ENCODE data around the gene INSIG2.

INSIG2 gene

GRCh38 chr2:118112771-118113334 is 24.6 kb downstream of the INSIG2 start:
- Histone ChIP-seq H3K27me3 (ENCODE audit: control insufficient read depth, insufficient read depth, low read length) (no peaks in the 10 kb centered on the region), H3K4me3 (ENCODE audit: low read length) (no peak overlapping the region), H3K9me3 (ENCODE audit: control insufficient read depth, low read length) (no peaks in the 10 kb centered on the region), H3K4me1 (ENCODE audit: control insufficient read depth, insufficient read depth, low read length) (peaks cover 6% of the 10 kb centered on the region), H3K36me3 (ENCODE audit: control insufficient read depth, insufficient read depth, low read length) (no peaks in the 10 kb centered on the region), H3K9ac (ENCODE audit: low read length) (no peak overlapping the region)

GRCh38 chr2:118114863-118115262 is 26.6 kb downstream of the INSIG2 start:
- H3K4me3 ChIP-seq (ENCODE audit: low read length) = no peak overlapping the region
- no peak overlapping the region for H3K9ac ChIP-seq (ENCODE audit: low read length)
- no peaks in the 10 kb centered on the region for H3K36me3 ChIP-seq (ENCODE audit: control insufficient read depth, insufficient read depth, low read length)
- no peaks in the 10 kb centered on the region for H3K9me3 ChIP-seq (ENCODE audit: control insufficient read depth, low read length)
- no peaks in the 10 kb centered on the region for H3K27me3 ChIP-seq (ENCODE audit: control insufficient read depth, insufficient read depth, low read length)
- peaks cover 6% of the 10 kb centered on the region for H3K4me1 ChIP-seq (ENCODE audit: control insufficient read depth, insufficient read depth, low read length)

DNA sequence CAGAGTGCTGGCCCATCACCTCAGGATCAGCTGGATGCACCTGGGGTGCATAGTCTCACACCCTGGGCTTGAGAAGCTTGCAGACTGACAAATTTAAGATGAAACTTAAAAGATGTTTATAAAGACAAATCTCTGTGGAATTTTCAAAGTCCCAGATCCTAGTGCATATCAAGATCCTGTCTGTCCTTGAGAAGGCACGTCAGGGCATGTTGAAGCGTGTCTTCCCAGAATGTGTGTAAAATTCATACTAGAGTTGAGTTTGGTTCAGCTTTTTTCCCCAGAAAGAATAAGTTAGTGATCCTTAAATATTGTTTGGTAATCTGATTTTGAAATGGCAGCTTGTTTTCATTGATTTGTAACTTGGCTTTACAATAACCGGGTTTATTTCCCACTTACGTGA is 27.5 kb downstream of the INSIG2 start:
- Histone ChIP-seq H3K36me3 (ENCODE audit: control insufficient read depth, insufficient read depth, low read length) (no peaks in the 10 kb centered on the region), H3K4me3 (ENCODE audit: low read length) (no peak overlapping the region), H3K9ac (ENCODE audit: low read length) (no peak overlapping the region), H3K4me1 (ENCODE audit: control insufficient read depth, insufficient read depth, low read length) (peaks cover 6% of the 10 kb centered on the region), H3K27me3 (ENCODE audit: control insufficient read depth, insufficient read depth, low read length) (no peaks in the 10 kb centered on the region), H3K9me3 (ENCODE audit: control insufficient read depth, low read length) (no peaks in the 10 kb centered on the region)

GRCh38 chr2:118118479-118118878 is 30.2 kb downstream of the INSIG2 start:
- Histone ChIP-seq H3K9ac (ENCODE audit: low read length) (no peak overlapping the region), H3K4me3 (ENCODE audit: low read length) (no peak overlapping the region), H3K36me3 (ENCODE audit: control insufficient read depth, insufficient read depth, low read length) (no peaks in the 10 kb centered on the region), H3K27me3 (ENCODE audit: control insufficient read depth, insufficient read depth, low read length) (no peaks in the 10 kb centered on the region), H3K9me3 (ENCODE audit: control insufficient read depth, low read length) (no peaks in the 10 kb centered on the region), H3K4me1 (ENCODE audit: control insufficient read depth, insufficient read depth, low read length) (peaks cover 9% of the 10 kb centered on the region)

GRCh38 chr2:118119158-118119727 is 31.0 kb downstream of the INSIG2 start:
- Histone ChIP-seq H3K4me1 (ENCODE audit: control insufficient read depth, insufficient read depth, low read length) (peaks cover 11% of the 10 kb centered on the region), H3K27me3 (ENCODE audit: control insufficient read depth, insufficient read depth, low read length) (no peaks in the 10 kb centered on the region), H3K9me3 (ENCODE audit: control insufficient read depth, low read length) (no peaks in the 10 kb centered on the region), H3K4me3 (ENCODE audit: low read length) (no peak overlapping the region), H3K36me3 (ENCODE audit: control insufficient read depth, insufficient read depth, low read length) (no peaks in the 10 kb centered on the region), H3K9ac (ENCODE audit: low read length) (no peak overlapping the region)

DNA sequence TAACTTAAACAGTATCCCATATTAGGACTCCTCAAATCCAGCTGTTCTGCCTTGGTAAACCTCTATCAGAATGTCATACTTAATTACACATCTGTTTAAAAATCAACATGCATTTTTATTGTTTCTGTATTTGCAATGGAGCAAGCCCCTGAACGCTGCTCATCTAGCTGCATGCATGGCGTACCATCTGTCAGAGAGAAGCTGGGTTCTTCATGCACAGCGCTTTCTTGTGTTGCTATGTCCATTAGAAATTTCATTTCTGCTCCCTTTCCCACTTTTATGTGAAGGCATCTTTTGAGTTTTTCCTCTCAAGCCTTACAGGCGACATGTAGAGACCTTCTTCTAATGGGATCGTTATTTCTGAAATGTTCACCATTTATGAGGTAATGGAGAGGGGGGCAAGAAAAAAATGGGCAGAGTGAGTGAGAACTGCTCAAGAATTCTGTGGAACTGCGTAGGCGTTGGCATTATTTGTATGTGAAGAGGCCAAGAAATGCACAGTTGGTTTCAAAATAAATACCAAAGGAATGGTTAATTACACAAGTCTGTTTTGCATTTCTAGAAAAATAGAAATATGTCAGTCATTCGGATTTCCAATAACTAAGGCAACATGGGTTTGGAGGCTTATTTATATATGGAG is 31.6 kb downstream of the INSIG2 start:
- H3K9me3 ChIP-seq (ENCODE audit: control insufficient read depth, low read length) = no peaks in the 10 kb centered on the region
- no peak overlapping the region for H3K9ac ChIP-seq (ENCODE audit: low read length)
- peaks cover 11% of the 10 kb centered on the region for H3K4me1 ChIP-seq (ENCODE audit: control insufficient read depth, insufficient read depth, low read length)
- H3K4me3 ChIP-seq (ENCODE audit: low read length) = no peak overlapping the region
- no peaks in the 10 kb centered on the region for H3K27me3 ChIP-seq (ENCODE audit: control insufficient read depth, insufficient read depth, low read length)
- no peaks in the 10 kb centered on the region for H3K36me3 ChIP-seq (ENCODE audit: control insufficient read depth, insufficient read depth, low read length)

DNA sequence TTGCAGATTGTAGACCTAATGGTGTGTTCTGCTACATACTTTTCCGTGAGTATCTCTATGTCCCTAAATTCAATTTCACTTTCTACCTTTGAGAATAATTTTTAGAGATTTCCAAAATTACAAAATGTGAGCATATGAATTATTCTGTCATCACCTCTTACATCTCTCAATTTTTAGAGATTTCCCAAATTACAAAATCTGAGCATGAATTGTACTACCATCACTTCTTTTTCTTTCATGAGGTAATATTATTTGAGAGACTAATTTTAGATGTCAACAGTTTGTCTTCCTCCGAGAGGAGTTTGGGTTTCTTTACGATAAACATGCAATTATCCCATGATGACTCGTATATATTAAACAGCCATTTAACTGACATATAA is 32.1 kb downstream of the INSIG2 start:
- Histone ChIP-seq H3K4me1 (ENCODE audit: control insufficient read depth, insufficient read depth, low read length) (peaks cover 11% of the 10 kb centered on the region), H3K9ac (ENCODE audit: low read length) (no peak overlapping the region), H3K36me3 (ENCODE audit: control insufficient read depth, insufficient read depth, low read length) (no peaks in the 10 kb centered on the region), H3K4me3 (ENCODE audit: low read length) (no peak overlapping the region), H3K27me3 (ENCODE audit: control insufficient read depth, insufficient read depth, low read length) (no peaks in the 10 kb centered on the region), H3K9me3 (ENCODE audit: control insufficient read depth, low read length) (no peaks in the 10 kb centered on the region)

- H3K36me3 ChIP-seq (ENCODE audit: control insufficient read depth, insufficient read depth, low read length) = no peaks in the 10 kb centered on the region
- H3K9ac ChIP-seq (ENCODE audit: low read length) = no peak overlapping the region
- peaks cover 11% of the 10 kb centered on the region for H3K4me1 ChIP-seq (ENCODE audit: control insufficient read depth, insufficient read depth, low read length)
- no peak overlapping the region for H3K4me3 ChIP-seq (ENCODE audit: low read length)
- H3K27me3 ChIP-seq (ENCODE audit: control insufficient read depth, insufficient read depth, low read length) = no peaks in the 10 kb centered on the region
- no peaks in the 10 kb centered on the region for H3K9me3 ChIP-seq (ENCODE audit: control insufficient read depth, low read length)
Measured at GRCh38 chr2:118121101-118121500, 32.8 kb downstream of the INSIG2 start.

GRCh38 chr2:118121986-118122524 is 33.8 kb downstream of the INSIG2 start:
- Histone ChIP-seq H3K27me3 (ENCODE audit: control insufficient read depth, insufficient read depth, low read length) (no peaks in the 10 kb centered on the region), H3K36me3 (ENCODE audit: control insufficient read depth, insufficient read depth, low read length) (no peaks in the 10 kb centered on the region), H3K4me1 (ENCODE audit: control insufficient read depth, insufficient read depth, low read length) (peaks cover 11% of the 10 kb centered on the region), H3K9ac (ENCODE audit: low read length) (no peak overlapping the region), H3K9me3 (ENCODE audit: control insufficient read depth, low read length) (no peaks in the 10 kb centered on the region), H3K4me3 (ENCODE audit: low read length) (no peak overlapping the region)

DNA sequence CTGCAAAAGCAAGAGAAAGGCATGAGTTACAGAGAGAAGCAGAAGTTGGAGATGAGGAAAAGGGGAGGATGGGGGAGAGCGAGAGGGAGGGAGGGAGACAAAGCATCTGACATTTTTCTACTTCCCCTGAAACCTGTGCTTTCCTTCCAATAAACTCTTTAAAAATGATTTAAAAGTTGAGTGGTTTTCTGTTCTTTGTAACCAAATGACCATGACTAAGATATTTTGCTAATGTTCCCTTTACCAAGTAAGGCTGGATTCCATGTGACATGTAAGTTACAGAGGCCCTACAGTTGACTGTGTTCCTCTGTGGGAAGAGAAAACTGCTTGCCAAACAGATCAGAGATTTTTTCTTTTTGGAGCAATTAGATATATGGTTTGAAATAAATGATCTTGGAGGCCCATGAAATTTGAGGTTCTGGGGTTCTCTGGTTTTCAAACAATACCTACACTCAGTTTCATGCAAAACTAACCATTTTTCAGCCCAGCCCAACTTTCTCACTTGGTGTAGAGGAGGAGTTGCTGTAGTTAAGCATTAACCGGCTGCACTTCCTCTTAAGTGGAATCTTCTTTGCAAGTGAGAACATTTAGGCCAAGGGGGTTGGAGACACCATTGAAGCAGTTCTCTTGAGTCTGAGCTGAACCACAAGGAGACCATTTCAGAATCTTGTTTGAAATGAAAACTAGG is 34.5 kb downstream of the INSIG2 start:
- Histone ChIP-seq H3K4me3 (ENCODE audit: low read length) (no peak overlapping the region), H3K27me3 (ENCODE audit: control insufficient read depth, insufficient read depth, low read length) (no peaks in the 10 kb centered on the region), H3K4me1 (ENCODE audit: control insufficient read depth, insufficient read depth, low read length) (peaks cover 11% of the 10 kb centered on the region), H3K9me3 (ENCODE audit: control insufficient read depth, low read length) (no peaks in the 10 kb centered on the region), H3K9ac (ENCODE audit: low read length) (no peak overlapping the region), H3K36me3 (ENCODE audit: control insufficient read depth, insufficient read depth, low read length) (no peaks in the 10 kb centered on the region)

DNA sequence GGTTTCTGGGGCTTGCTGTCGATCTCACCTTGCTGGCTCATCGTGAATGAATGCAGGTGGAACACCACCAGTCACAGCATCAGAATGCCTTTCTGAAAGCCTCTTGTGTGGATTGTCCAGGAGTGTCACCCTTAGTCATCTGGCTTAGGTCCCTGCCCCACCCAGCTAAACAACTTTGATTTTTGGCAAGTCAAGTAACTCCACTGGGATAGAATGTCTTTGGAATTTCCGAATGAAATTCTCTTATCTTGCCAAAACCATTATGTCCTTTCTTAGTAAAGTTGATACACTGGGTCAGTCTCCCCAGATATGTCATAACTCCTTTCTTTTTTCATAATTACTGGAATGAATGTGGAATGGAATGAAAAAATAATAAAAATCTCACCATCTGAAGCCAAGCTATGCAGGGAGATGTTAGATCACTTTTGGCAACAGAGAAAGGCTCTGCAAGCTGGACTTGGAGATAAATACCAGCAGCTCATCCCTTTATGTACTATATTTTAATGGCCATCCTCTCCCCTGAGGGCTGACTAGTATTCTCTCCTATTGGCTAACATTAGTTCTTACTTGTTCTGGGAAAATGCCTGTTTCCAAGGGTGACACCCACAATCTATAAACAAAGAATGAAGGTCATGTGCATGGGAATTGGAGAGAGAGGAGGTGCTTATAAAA is 35.4 kb downstream of the INSIG2 start:
- Histone ChIP-seq H3K27me3 (ENCODE audit: control insufficient read depth, insufficient read depth, low read length) (no peaks in the 10 kb centered on the region), H3K36me3 (ENCODE audit: control insufficient read depth, insufficient read depth, low read length) (no peaks in the 10 kb centered on the region), H3K4me1 (ENCODE audit: control insufficient read depth, insufficient read depth, low read length) (peaks cover 11% of the 10 kb centered on the region), H3K9me3 (ENCODE audit: control insufficient read depth, low read length) (no peaks in the 10 kb centered on the region), H3K9ac (ENCODE audit: low read length) (no peak overlapping the region), H3K4me3 (ENCODE audit: low read length) (no peak overlapping the region)

Measured in mucosa of stomach (tissue), 1 donor.